Measurements from ENCODE around the gene TGFB1. TPM values are rescaled to one million over a fixed set of nuclear protein-coding genes. Genes with fewer than 3 reads are reported as not detected.

TGFB1 gene
- polyA plus RNA-seq, 1 donor (not counting 4 experiments of a cell fraction or from before 2014, with no cell fraction given) = 5.8 TPM

GRCh38 chr19:41363371-41363752 lies 9.6 kb upstream of the TGFB1 start:
- Histone ChIP-seq H3K9ac (ENCODE audit: control insufficient read depth, extremely low read depth, insufficient read depth, low read length) (peak overlapping the region; percentile 91), H3K9me1 (ENCODE audit: control insufficient read depth, extremely low read depth, insufficient read depth, low read length) (peaks cover 2% of the 10 kb centered on the region), H3K79me2 (ENCODE audit: control insufficient read depth, insufficient read depth, low read length) (peaks cover 10% of the 10 kb centered on the region), H3K4me2 (ENCODE audit: control insufficient read depth, extremely low read depth, insufficient read depth, low read depth, low read length) (peak overlapping the region; percentile 82), H4K20me1 (ENCODE audit: control insufficient read depth, extremely low read depth, insufficient read depth, low read length) (no peaks in the 10 kb centered on the region), H3K27ac (ENCODE audit: control insufficient read depth, insufficient read depth, low read length) (peak overlapping the region; percentile 82), H3K9me3 (ENCODE audit: control insufficient read depth, low read depth, low read length) (no peaks in the 10 kb centered on the region), H3K4me1 (ENCODE audit: control insufficient read depth, extremely low read depth, insufficient read depth, low read length) (peaks cover 26% of the 10 kb centered on the region), H3K36me3 (ENCODE audit: control insufficient read depth in 2 of 2, extremely low read depth in 1 of 2, insufficient read depth in 2 of 2, low read length in 2 of 2) (no peaks in the 10 kb centered on the region), H3K4me3 (ENCODE audit: control insufficient read depth in 2 of 3, extremely low read depth in 1 of 3, insufficient read depth in 2 of 3, low read depth in 1 of 3, low read length in 3 of 3) (peak overlapping the region; percentile 70 to 88 (median 74)), H2AFZ (ENCODE audit: control insufficient read depth, low read length) (peak overlapping the region; percentile 44), H3K27me3 (ENCODE audit: control insufficient read depth, extremely low read depth, insufficient read depth, low read length) (no peaks in the 10 kb centered on the region)
- TF ChIP-seq CTCF (optimal IDR thresholded peaks at IDR 0.05 in 1 of 3, IDR thresholded peaks at IDR 0.05 in 1 of 3, conservative IDR thresholded peaks at IDR 0.05 in 1 of 3; ENCODE audit: extremely low read depth in 1 of 3, insufficient read depth in 2 of 3, low read length in 3 of 3) (no peak), EZH2 (IDR thresholded peaks at IDR 0.05; ENCODE audit: low read length) (no peak)
- FAIRE-seq (no peak), DNase-seq (ENCODE audit: low read depth, low spot score) (no peak)
- dilution Hi-C loops (cut with MboI; ENCODE audit: extremely low pct_ligation_motif_present, low sequenced_read_pairs) = no loop called here

DNA sequence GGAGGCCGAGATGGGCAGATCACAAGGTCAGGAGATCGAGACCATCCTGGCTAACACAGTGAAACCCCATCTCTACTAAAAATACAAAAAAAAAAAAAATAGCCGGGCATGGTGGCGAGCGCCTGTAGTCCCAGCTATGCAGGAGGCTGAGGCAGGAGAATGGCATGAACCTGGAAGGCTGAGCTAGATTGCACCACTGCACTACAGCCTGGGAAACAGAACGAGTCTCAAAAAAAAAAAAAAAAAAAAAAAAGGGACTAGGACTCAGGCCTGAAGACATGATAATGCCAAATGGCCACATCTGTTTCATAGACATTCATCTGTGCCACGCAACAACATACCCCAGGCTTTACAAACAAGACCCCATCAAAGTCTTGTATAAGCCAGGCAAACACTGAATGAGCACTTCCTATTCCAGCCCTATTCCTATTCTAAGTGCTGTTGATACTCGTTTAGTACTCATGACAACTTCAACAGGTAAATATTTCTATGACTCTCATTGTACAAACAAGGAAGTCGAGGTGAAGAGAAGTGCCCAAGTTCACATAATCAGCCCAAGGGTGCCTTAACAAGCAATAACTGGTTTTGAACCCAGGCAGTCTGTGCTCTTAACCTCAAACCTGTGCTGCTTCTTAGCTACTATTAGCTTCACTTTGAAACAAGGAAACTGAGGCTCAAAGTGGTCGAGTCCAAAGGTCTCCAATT lies 8.6 kb upstream of the TGFB1 start:
- no peak for FAIRE-seq
- Histone ChIP-seq H3K36me3 (ENCODE audit: control insufficient read depth in 2 of 2, extremely low read depth in 1 of 2, insufficient read depth in 2 of 2, low read length in 2 of 2) (no peaks in the 10 kb centered on the region), H3K9me3 (ENCODE audit: control insufficient read depth, low read depth, low read length) (no peaks in the 10 kb centered on the region), H3K27ac (ENCODE audit: control insufficient read depth, insufficient read depth, low read length) (peak overlapping the region; percentile 26), H3K27me3 (ENCODE audit: control insufficient read depth, extremely low read depth, insufficient read depth, low read length) (no peaks in the 10 kb centered on the region), H3K9me1 (ENCODE audit: control insufficient read depth, extremely low read depth, insufficient read depth, low read length) (peaks cover 2% of the 10 kb centered on the region), H3K4me3 (ENCODE audit: control insufficient read depth in 2 of 3, extremely low read depth in 1 of 3, insufficient read depth in 2 of 3, low read depth in 1 of 3, low read length in 3 of 3) (no peak overlapping the region), H3K4me2 (ENCODE audit: control insufficient read depth, extremely low read depth, insufficient read depth, low read depth, low read length) (peak overlapping the region; percentile 8), H3K9ac (ENCODE audit: control insufficient read depth, extremely low read depth, insufficient read depth, low read length) (no peak overlapping the region), H2AFZ (ENCODE audit: control insufficient read depth, low read length) (no peak overlapping the region), H3K79me2 (ENCODE audit: control insufficient read depth, insufficient read depth, low read length) (peaks cover 10% of the 10 kb centered on the region), H3K4me1 (ENCODE audit: control insufficient read depth, extremely low read depth, insufficient read depth, low read length) (peaks cover 21% of the 10 kb centered on the region), H4K20me1 (ENCODE audit: control insufficient read depth, extremely low read depth, insufficient read depth, low read length) (no peaks in the 10 kb centered on the region)
- TF ChIP-seq EZH2 (IDR thresholded peaks at IDR 0.05; ENCODE audit: low read length) = no peak
- TF ChIP-seq CTCF (optimal IDR thresholded peaks at IDR 0.05 in 1 of 3, IDR thresholded peaks at IDR 0.05 in 1 of 3, conservative IDR thresholded peaks at IDR 0.05 in 1 of 3; ENCODE audit: extremely low read depth in 1 of 3, insufficient read depth in 2 of 3, low read length in 3 of 3) = no peak
- no peak for DNase-seq (ENCODE audit: low read depth, low spot score)
- dilution Hi-C loops (cut with MboI; ENCODE audit: extremely low pct_ligation_motif_present, low sequenced_read_pairs) = no loop called here
